ENCODE data around the gene MIEF1.

The MIEF1 gene

DNA sequence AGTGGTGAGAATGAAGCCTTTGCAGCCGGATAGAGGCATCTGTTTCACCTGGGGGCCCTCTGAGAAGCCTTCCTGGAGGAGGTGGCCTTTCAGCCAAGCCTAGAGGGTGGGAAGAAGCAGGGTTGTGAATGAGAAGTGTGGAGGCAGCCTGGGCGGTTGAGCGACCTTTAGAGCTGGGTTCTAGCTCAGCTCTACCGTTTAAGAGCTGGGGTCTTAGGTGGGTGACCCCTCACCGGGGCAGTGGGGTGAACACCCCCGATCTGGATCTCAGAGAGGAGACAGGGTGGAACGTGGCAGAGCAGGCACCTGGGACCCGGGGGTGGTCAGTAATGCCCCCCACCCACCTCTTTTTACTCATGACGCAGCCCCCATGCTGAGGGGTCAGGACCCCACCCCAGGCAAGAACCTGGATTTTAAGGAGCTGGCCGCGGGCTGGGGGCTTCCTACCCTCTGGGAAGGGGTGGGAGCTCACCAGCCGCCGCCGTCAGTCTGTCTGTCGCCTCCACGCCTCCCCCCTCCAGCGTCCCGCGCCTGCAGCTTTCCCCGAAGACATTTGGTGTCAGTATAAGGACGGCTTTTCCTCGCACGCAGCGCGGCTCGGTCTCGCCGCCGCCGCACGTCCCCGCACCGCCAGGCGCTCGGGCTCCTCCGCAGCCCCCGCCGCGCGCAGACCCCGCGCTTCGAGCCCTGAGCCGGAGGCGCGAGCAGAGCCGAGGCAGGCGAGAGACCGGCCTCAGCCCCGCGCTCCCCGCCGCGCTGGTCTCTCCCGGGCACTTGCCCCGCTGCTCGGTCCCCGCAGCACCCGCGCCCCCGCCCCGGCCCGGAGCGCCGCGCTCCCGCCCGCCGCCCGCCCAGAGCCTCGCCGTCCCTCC lies 55.1 kb downstream of the MIEF1 start:
- DNase-seq (ENCODE audit: low read depth, low spot score): no peak

DNA sequence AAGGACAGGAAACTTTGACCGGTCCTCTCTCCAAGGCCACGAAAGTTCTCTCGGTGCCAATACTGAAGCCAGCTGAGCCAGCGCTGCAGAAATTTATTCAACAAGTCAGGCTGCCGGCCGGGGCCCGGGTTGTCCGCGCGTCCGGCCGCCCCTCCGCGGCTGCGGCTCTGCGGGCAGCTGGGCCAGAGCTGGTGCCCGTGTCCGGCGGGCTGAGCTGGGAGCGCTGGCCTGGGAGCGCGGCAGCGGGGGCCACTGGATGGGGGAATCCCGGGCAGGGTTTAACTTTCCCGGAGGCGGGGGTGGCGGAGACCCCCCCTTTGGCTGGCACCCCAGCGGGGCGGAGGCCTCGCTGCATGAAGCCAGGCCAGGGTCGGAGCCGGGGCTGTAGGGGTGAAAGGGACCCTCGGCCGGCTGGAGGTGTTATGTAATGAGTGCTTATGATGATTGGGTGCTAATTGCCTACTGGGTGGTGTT lies 56.2 kb downstream of the MIEF1 start:
- no peak for DNase-seq (ENCODE audit: low read depth, low spot score)

DNA sequence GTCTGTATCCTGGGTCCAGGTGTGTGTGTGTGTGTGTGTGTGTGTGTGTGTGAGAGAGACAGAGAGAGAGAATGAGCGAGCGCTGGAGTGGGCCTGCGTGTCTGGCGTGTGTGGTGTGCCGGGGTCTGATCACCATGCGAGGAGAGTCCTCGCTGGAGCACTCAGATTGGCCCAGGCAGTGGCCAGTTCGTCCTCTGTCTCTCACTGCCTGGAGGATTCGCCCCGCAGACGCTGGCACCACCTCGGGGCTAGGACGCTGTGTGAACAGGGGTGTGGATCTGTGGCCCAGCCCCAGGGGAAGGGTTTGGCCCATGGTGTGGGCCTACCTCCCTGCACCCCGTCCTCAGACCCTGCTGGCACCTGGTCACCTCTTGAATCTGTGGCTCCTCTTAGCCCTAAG lies 56.9 kb downstream of the MIEF1 start:
- no peak for DNase-seq (ENCODE audit: low read depth, low spot score)

DNA sequence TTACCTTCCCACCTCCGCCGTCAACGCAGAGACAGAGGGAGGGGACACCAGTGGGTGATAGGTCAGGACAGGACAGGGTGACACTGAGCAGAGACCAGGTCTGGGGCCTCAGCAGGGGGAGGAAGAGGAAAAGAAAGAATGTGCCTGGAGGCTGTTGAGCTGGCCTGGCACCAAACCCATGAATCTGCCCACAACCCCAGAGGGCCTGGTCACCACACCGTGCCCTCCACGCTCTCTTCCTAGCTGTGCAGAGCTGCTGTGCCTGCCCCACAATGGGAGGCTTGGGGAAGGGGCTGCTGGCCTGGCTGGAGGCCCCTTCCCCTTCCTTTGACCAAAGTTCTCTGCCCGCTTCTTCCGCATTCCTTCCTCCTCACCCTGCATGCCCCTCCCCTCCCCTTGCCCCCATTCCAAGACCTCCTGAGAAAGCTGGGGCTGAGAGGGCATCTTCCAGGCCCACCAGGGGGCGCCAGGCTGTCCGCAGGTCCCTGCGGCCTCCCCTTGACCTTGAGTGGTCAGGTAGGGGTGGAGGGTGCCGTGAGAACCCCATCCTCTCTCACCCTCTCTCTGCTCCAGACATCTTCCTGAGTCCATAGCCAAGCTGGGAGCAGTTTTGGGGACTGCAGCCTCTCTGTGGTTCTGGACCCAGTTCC lies 57.5 kb downstream of the MIEF1 start:
- DNase-seq (ENCODE audit: low read depth, low spot score): peak; percentile 83

DNA sequence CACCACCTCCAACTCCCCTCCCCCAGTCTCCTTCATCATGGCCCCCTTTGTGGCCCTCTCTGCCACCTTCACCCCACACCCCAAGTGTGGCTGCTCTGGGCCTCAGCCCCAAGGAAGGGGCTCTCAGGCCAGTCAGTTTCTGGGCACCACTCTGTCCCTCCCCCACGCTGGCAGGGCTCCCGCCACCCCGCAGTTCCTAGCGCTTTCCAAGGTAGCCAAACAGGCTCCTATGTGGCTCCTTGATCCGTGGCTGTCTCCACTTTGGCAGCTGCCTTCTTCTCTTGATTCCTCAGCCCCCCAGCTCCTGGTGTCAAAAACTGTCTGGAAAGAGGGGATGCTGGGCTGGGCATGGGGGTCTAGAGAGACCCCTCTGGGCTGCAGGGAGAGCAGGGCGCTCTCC lies 58.0 kb downstream of the MIEF1 start:
- no peak for DNase-seq (ENCODE audit: low read depth, low spot score)

DNA sequence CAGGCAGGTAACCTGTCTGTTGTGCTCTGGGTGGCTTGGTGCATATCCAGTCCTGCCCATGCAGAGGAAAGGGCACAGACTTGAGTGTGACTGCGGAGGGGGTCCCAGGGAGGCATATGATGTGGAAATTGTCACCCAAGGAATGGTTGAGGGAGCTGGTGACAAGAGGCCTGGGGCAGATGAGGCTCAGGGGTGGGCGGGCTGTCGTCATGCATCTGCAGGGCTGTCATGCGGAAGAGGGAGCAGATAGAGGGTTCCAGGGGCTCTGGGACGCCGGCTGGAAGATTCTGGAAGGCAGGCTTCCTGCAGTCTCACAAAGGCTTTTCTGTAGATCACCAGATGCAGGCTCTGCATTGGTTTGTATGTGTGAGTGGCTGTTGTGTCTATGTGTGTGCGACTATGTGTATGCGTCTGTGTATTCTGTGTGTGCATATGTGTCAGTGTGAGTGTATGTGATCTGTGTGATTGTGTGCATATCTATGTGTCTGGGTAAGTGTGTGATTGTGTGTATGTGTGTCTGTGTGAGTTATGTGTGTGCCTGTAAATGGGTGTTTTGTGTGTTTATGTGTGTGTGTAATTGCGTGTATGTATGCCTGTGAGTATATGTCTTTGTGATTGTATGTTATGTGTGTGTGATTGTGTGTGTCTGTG lies 60.9 kb downstream of the MIEF1 start:
- no peak for DNase-seq (ENCODE audit: low read depth, low spot score)

DNA sequence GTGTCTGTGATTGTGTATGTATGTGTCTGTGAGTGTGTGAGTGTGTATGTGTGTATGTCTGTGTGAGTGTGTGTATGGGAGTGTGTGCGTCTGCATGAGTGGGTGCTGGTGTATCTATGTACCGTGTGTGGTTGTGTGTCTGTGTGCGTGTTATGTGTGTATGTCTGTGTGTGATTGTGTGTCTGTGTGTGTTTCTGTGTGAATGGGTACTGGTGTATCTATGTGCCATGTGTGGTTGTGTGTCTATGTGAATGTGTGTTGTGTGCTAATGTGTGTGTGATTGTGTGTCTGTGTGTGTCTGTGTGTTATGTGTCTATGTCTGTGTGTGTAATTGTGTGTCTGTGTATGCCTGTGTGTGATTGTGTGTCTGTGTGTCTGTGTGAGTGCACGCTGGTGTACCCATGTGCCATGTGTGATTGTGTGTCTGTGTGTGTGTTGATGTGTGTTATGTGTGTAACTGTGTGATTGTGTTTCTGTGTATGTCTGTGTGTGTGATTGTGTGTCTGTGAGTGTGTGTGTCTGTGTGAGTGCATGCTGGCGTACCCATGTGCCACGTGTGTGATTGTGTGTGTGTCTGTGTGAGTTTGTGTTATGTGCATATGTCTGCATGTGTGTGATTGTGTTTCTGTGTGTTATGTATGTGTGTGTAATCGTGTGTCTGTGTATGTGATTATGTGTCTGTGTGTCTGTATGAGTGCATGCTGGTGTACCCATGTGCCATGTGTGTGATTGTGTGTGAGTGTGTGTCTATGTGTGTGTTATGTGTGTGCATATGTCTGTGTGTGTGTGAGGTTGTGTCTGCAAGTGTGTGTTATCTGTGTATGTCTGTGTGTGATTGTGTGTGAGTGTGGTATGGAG lies 61.7 kb downstream of the MIEF1 start:
- DNase-seq (ENCODE audit: low read depth, low spot score): no peak

DNA sequence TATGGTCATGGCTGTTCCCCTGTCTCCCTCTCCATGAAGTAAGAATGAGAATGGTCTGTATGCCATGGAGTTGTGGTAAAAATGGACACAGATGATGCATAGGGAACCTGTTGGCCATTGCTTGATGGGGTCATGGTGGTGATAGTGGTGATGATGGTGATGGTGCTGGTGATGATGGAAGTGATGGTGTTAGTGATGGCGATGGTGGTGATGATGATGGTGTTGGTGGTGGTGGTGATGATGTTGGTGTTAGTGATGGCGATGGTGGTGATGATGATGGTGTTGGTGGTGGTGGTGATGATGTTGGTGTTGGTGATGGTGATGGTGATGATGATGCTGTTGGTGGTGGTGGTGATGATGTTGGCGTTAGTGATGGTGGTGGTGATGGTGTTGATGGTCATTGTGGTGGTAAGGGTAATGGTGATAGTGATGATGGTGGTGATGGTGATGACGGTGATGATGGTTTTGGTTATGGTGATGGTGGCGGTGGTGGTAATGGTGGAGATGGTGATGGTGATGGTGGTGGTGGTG lies 63.4 kb downstream of the MIEF1 start:
- no peak for DNase-seq (ENCODE audit: low read depth, low spot score)

DNA sequence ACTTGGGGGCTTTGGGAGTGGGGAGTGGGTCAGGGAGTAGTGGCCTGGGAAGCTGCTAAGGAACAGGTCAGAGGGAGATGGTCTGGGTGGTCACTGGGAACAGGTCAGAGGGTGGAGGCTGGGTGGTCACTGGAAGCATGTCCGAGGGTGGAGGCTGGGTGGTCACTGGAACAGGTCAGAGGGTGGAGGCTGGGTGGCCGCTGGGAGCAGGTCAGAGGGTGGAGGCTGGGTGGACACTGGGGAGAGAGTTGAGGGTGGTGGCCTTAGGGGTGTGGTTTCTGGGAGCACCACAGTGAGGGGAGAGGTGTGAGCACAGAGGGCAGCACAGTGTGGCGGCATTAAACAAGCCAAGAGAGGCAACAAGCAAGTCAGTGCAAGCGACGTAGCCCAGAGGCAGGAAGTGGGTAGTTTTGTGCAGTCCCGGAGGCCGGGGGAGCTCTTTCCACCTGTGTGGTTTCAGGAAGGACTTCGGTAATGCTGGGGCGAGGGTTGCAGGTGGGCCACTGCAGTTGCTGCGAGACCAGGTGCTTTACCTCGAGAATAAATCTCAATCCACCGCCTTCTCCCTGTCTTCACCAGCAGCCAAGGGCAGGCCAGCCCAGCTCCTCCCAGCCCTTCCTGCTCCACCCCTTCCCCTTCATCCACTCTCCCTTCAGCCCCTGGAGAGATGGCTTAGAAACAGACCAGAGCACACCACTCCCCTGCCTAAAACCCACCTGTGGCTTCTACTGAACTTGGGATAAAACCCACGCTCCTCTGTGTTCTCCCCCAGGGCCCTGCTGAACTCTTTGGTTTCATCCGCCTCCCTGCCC lies 65.3 kb downstream of the MIEF1 start:
- no peak for DNase-seq (ENCODE audit: low read depth, low spot score)

Measured in ELF-1 (cell line).